ENCODE measurements around the gene CST7.

CST7 gene

DNA sequence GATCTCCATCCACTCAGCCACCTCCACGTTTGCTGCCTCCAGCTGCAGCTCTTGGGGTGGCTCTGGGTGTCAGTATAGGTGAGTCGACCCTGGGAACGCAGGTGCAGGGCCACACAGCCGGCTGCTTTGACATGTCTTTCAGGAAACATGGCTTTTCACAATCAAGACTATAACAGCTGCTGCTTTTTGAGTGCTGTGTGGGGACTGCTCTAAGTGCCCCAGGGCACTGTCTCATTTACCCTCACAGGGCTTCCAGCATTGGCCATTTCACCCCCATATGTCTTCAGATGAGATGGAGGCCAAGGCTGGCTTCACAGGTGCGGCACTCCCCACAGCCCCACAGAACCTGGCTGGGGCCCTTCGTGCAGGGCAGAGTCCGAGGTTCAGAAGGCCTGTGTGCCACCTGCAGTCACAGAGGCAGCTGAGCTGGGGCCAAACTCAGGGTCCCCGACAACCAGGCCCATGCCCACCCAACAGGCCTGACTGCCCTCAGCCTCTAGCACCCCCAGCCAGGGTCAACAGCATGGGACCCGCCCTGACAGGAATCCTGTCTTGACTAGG is 14.9 kb upstream of the CST7 start:
- Histone ChIP-seq H3K36me3 (ENCODE audit: insufficient read depth, low read length) (no peaks in the 10 kb centered on the region), H3K27ac (no peak overlapping the region), H3K9me3 (ENCODE audit: low read depth, low read length) (no peaks in the 10 kb centered on the region), H3K4me3 (no peak overlapping the region), H3K9ac (ENCODE audit: insufficient read length) (no peak overlapping the region)
- no peak for TF ChIP-seq FOXP2 (optimal IDR thresholded peaks at IDR 0.05; ENCODE audit: control extremely low read depth, extremely low read length, insufficient read depth)
- TF ChIP-seq EZH2 (IDR thresholded peaks at IDR 0.05) = no peak
- no peak for TF ChIP-seq POLR2AphosphoS5 (IDR thresholded peaks at IDR 0.05; ENCODE audit: borderline replicate concordance, low read depth, low read length)
- no peak for DNase-seq (ENCODE audit: low read depth, low spot score)

DNA sequence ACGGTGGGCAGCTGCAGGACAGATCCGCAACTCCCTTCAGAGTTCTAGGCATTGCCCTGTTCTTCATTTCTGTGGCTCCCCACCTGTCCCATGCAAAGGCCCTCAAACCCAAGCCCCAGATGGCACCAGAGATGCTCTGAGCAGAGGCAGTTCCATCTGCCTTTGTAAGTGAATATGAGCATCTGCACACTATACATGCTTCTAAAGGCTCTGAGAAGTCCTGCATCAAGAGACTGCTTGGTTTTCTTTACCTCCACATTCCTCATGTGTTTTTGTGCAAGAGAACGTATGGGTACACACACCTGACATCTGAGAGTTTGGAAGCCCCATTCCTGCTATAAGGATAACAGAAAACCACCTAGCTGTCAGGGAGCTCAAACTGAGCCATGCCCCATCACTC is 14.4 kb upstream of the CST7 start:
- no peak for DNase-seq (ENCODE audit: low read depth, low spot score)
- H3K9me3 ChIP-seq (ENCODE audit: low read depth, low read length) = no peaks in the 10 kb centered on the region
- no peak overlapping the region for H3K4me3 ChIP-seq
- no peak overlapping the region for H3K27ac ChIP-seq
- H3K36me3 ChIP-seq (ENCODE audit: insufficient read depth, low read length) = no peaks in the 10 kb centered on the region
- no peak overlapping the region for H3K9ac ChIP-seq (ENCODE audit: insufficient read length)
- TF ChIP-seq POLR2AphosphoS5 (IDR thresholded peaks at IDR 0.05; ENCODE audit: borderline replicate concordance, low read depth, low read length) = no peak
- TF ChIP-seq FOXP2 (optimal IDR thresholded peaks at IDR 0.05; ENCODE audit: control extremely low read depth, extremely low read length, insufficient read depth) = no peak
- no peak for TF ChIP-seq EZH2 (IDR thresholded peaks at IDR 0.05)

DNA sequence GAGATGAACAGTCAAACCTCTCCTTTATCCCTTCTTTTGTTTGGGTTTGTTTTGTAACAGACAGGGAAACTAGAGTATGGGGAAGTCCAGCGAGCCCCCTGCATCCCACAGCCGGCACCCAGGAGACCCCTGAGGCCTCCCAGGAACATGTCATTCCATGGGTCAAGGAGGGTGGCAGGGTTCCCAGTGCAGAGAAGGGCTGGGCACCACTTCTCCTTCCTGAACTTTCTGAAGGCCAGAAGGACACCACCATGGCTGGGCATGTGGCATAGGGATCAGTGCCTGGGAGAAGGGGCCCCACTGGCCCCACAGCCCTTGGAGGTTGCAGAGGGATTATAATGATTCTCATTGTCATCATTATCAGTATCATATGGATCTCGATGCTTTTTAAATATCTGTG is 13.9 kb upstream of the CST7 start:
- Histone ChIP-seq H3K4me3 (no peak overlapping the region), H3K27ac (no peak overlapping the region), H3K9ac (ENCODE audit: insufficient read length) (no peak overlapping the region), H3K9me3 (ENCODE audit: low read depth, low read length) (no peaks in the 10 kb centered on the region), H3K36me3 (ENCODE audit: insufficient read depth, low read length) (no peaks in the 10 kb centered on the region)
- no peak for DNase-seq (ENCODE audit: low read depth, low spot score)
- TF ChIP-seq EZH2 (IDR thresholded peaks at IDR 0.05) = no peak
- no peak for TF ChIP-seq POLR2AphosphoS5 (IDR thresholded peaks at IDR 0.05; ENCODE audit: borderline replicate concordance, low read depth, low read length)
- no peak for TF ChIP-seq FOXP2 (optimal IDR thresholded peaks at IDR 0.05; ENCODE audit: control extremely low read depth, extremely low read length, insufficient read depth)

DNA sequence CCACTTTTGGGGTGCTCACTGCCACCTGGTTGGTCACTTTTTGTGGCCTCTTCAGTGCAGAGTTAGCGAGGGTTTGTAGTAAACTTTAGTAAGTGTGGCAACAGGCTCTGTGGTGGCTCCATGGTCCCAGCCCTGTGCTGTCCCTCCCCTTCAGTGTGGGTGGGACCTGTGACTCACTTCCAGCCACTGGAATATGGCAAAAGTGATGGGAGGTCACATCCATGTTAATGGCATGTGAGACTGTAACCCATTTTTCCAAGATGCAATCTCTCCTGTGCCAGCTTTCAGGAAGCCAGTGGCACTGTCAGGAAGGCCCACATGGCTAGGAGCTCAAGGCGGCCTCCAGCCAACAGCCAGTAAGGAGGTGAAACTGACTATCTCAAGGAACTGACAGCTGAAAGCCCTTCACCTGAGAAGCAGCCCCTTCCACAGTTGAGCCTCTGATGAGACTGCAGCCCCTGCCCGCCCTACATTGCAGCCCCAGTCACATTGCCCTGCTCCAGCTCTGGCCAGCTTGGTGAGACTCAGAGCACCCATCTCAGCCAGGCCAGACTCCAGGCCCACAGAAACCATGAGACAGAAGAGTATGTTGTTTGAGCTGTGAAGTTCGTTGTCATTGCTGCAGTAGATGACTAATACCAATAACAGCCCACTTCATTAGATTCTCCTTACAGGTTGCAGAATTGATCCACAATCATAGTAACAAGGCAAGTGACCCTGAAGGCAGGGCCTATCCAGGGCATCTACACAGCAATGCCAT is 13.1 kb upstream of the CST7 start:
- TF ChIP-seq FOXP2 (optimal IDR thresholded peaks at IDR 0.05; ENCODE audit: control extremely low read depth, extremely low read length, insufficient read depth) (no peak), EZH2 (IDR thresholded peaks at IDR 0.05) (no peak), POLR2AphosphoS5 (IDR thresholded peaks at IDR 0.05; ENCODE audit: borderline replicate concordance, low read depth, low read length) (no peak)

DNA sequence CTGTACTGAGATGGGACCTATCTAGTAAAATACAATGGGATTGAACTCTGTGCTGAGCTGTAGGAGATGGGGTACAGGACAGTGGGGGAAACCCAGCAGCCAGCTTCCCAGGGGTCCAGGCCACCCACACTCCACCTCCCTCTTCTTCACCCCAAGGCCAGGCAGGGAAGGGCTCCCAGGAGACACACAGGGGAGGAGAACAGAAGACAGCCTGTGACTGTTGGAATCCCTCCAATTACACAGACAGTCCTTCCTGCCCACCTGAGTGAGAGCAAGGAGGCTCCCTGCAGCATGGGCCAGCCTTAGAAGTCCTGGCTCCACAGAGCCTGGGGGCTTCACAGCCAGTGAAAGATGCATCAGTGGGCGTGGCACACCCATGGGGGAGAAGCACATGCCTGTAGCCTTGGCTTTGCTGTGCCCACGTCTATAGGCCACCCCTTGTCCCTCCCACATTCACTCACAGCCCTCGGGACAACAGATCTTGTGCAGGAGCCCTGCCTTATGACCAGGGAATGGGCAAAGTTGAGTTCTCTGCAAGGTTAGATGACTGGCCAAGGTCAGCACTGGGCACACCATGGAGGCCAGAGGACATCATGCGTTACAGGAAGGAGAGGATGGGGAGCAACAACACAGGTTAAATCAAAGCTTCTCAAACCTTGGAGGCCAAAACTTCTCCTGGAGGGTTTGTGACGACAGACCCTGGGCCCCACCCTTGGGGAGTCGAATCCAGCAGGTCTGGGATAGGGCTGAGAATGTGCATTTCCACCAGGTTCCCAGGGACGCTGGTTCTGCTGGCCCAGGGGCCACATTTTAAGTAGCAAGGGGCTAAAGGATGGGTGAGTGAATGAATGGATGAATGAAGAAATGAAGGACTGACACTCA is 12.3 kb upstream of the CST7 start:
- Histone ChIP-seq H3K9me3 (ENCODE audit: low read depth, low read length) (no peaks in the 10 kb centered on the region), H3K9ac (ENCODE audit: insufficient read length) (no peak overlapping the region), H3K4me3 (no peak overlapping the region), H3K36me3 (ENCODE audit: insufficient read depth, low read length) (no peaks in the 10 kb centered on the region), H3K27ac (no peak overlapping the region)
- no peak for DNase-seq (ENCODE audit: low read depth, low spot score)
- TF ChIP-seq EZH2 (IDR thresholded peaks at IDR 0.05) = no peak
- TF ChIP-seq FOXP2 (optimal IDR thresholded peaks at IDR 0.05; ENCODE audit: control extremely low read depth, extremely low read length, insufficient read depth) = no peak

More for the DNA sequence above, 13.1 kb upstream of the CST7 start:
- Histone ChIP-seq H3K4me3 (no peak overlapping the region), H3K9me3 (ENCODE audit: low read depth, low read length) (no peaks in the 10 kb centered on the region), H3K9ac (ENCODE audit: insufficient read length) (no peak overlapping the region), H3K27ac (no peak overlapping the region), H3K36me3 (ENCODE audit: insufficient read depth, low read length) (no peaks in the 10 kb centered on the region)
- no peak for DNase-seq (ENCODE audit: low read depth, low spot score)

DNA sequence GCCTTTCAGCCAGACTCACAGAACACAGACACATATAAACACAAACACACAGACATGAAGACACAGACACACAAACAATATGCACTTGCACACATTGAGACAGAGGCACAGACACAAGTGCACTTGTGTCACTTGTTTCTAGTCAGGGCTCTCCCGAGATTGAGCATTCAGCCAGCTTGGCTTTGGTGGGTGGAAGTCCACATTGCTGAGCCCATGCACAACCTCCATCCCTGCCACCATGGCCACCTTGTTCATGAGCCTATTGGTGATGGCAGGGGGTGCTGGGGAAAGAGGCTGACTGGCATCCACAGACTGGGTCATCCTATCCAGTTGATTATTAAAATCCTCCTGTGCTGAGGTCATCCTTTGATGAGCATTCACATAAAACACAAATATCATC is 11.5 kb upstream of the CST7 start:
- H3K36me3 ChIP-seq (ENCODE audit: insufficient read depth, low read length) = no peaks in the 10 kb centered on the region
- H3K4me3 ChIP-seq = no peak overlapping the region
- no peak overlapping the region for H3K9ac ChIP-seq (ENCODE audit: insufficient read length)
- no peak for DNase-seq (ENCODE audit: low read depth, low spot score)
- no peak for TF ChIP-seq EZH2 (IDR thresholded peaks at IDR 0.05)
- no peak overlapping the region for H3K27ac ChIP-seq
- H3K9me3 ChIP-seq (ENCODE audit: low read depth, low read length) = no peaks in the 10 kb centered on the region

DNA sequence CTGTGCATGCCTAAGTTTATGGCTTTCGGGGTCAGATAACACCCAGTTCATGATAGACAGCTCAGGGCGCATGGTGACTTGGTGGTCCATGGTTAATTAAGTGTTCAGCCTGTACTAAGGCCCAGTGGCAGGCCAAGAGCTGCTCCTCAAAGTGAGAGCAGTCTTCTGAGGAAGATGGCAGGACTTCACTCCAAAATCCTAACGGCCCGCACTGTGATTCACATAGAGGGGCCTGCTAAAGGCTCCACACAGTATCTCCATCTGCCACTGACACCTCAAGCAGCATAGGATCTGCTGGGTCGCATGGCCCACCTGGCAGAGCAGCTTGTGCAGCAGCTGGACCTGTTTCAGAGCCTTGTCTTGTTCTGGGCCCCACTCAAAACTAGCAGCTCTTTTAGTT is 10.6 kb upstream of the CST7 start:
- Histone ChIP-seq H3K4me3 (no peak overlapping the region), H3K9me3 (ENCODE audit: low read depth, low read length) (no peaks in the 10 kb centered on the region), H3K9ac (ENCODE audit: insufficient read length) (no peak overlapping the region), H3K27ac (no peak overlapping the region), H3K36me3 (ENCODE audit: insufficient read depth, low read length) (no peaks in the 10 kb centered on the region)
- TF ChIP-seq POLR2AphosphoS5 (IDR thresholded peaks at IDR 0.05; ENCODE audit: borderline replicate concordance, low read depth, low read length) = no peak
- no peak for TF ChIP-seq FOXP2 (optimal IDR thresholded peaks at IDR 0.05; ENCODE audit: control extremely low read depth, extremely low read length, insufficient read depth)
- no peak for TF ChIP-seq EZH2 (IDR thresholded peaks at IDR 0.05)
- no peak for DNase-seq (ENCODE audit: low read depth, low spot score)

DNA sequence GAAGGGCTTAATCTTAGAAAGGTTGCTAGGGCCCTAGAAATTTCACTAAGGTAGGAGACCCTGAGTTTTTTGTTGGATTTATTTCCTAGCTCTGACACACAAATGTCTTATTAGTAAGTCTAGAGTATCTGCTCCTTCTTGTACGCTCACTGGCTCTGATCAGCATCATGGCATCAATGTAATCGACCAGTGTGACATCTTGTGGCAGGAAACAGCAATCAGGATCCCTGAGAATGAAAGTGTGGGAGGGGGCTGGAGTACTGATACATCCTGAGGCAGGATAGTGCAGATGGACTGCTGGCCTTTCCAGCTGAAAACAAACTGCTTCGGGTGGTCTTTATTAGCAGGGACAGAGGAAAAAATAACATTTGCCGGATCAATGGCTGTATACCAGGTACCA is 10.0 kb upstream of the CST7 start:
- no peak overlapping the region for H3K27ac ChIP-seq
- no peak for TF ChIP-seq EZH2 (IDR thresholded peaks at IDR 0.05)
- H3K9ac ChIP-seq (ENCODE audit: insufficient read length) = no peak overlapping the region
- no peaks in the 10 kb centered on the region for H3K9me3 ChIP-seq (ENCODE audit: low read depth, low read length)
- H3K4me3 ChIP-seq = no peak overlapping the region
- H3K36me3 ChIP-seq (ENCODE audit: insufficient read depth, low read length) = no peaks in the 10 kb centered on the region
- DNase-seq (ENCODE audit: low read depth, low spot score) = no peak
